Suprapubic skin (tissue), 4 donors: ENCODE results near the gene PPP1R1A.

Experiments used
- CTCF ChIP-seq, 2 donors: fragments of 200-600 bp in 1 of 2; fragments of 450-650 bp in 1 of 2; sonication (generic) in 1 of 2; IDR thresholded peaks; one replicate each; pipeline ENCODE4 v1.5.1; 2016 to 2019; ENCODE audit warnings: antibody characterized with exemption in 2 of 2, mild to moderate bottlenecking in 1 of 2, moderate library complexity in 1 of 2
- EP300 ChIP-seq: sonication (generic); formaldehyde crosslinking; IDR thresholded peaks from one replicate; pipeline ENCODE4 v1.6.1; 2017; ENCODE audit warnings: antibody characterized with exemption
- POLR2A ChIP-seq, 2 donors: fragments of 450-650 bp; IDR thresholded peaks; one replicate each; pipeline ENCODE4 v1.6.1; 2017; ENCODE audit warnings: antibody characterized with exemption in 2 of 2, mild to moderate bottlenecking in 2 of 2, moderate library complexity in 2 of 2
- POLR2AphosphoS5 ChIP-seq, 3 donors: sonication (generic); formaldehyde crosslinking; IDR thresholded peaks; one replicate each; pipeline ENCODE4 v1.6.1; 2017; ENCODE audit warnings: antibody characterized with exemption in 3 of 3

- no peak for TF ChIP-seq POLR2A (IDR thresholded peaks at IDR 0.05)
- TF ChIP-seq CTCF (IDR thresholded peaks at IDR 0.05) = no peak
- no peak for TF ChIP-seq EP300
- TF ChIP-seq POLR2AphosphoS5 (IDR thresholded peaks at IDR 0.05) = no peak
Observed at GRCh38 chr12:54629925-54630324, 41.5 kb upstream of the PPP1R1A start.
